Measurements from ENCODE around the gene CRK.

CRK gene

DNA sequence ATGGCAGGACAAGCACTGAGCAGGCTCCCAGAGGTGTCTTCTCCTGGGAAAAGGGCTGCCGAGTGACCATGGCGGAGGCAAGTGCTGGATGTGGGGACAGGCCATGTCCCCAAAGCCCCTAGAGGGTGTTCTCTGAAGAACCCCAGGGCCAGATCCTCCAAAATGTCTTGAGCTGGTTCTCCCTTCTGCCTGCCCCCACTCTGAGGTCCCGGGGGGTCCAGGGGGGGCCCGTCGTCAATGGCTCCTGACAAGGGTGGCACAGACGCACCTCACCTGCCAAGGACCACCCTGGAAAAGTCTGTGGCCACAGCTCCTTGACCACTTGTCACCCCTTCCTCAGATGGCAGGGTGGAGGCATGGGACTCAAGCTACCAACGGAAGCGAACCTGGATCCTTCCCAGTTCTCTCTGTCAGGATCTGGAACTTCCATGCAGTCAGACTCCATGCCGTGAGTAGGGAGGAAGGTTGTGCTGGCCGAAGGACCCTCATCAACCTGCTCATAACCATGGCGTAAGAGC, 38.8 kb upstream of the CRK start:
- no peak overlapping the region for H2AFZ ChIP-seq (ENCODE audit: low read length)
- no peak overlapping the region for H3K9ac ChIP-seq (ENCODE audit: low read length)
- H3K4me2 ChIP-seq (ENCODE audit: low read depth, low read length) = no peak overlapping the region
- no peaks in the 10 kb centered on the region for H3K9me3 ChIP-seq (replicated peaks; ENCODE audit: insufficient read depth, low read length)
- no peaks in the 10 kb centered on the region for H3K9me2 ChIP-seq (replicated peaks; ENCODE audit: insufficient read depth, low read length)
- DNase-seq = no peak
- H3K27me3 ChIP-seq (replicated peaks; ENCODE audit: insufficient read depth, low read length) = no peaks in the 10 kb centered on the region
- TF ChIP-seq, protein P1, sequence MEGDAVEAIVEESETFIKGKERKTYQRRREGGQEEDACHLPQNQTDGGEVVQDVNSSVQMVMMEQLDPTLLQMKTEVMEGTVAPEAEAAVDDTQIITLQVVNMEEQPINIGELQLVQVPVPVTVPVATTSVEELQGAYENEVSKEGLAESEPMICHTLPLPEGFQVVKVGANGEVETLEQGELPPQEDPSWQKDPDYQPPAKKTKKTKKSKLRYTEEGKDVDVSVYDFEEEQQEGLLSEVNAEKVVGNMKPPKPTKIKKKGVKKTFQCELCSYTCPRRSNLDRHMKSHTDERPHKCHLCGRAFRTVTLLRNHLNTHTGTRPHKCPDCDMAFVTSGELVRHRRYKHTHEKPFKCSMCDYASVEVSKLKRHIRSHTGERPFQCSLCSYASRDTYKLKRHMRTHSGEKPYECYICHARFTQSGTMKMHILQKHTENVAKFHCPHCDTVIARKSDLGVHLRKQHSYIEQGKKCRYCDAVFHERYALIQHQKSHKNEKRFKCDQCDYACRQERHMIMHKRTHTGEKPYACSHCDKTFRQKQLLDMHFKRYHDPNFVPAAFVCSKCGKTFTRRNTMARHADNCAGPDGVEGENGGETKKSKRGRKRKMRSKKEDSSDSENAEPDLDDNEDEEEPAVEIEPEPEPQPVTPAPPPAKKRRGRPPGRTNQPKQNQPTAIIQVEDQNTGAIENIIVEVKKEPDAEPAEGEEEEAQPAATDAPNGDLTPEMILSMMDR (IDR thresholded peaks at IDR 0.05; ENCODE audit: low read length) = no peak
- TF ChIP-seq EZH2phosphoT487 (IDR thresholded peaks at IDR 0.05; ENCODE audit: low read length) (no peak), EZH2 (optimal IDR thresholded peaks at IDR 0.05; ENCODE audit: low read depth, low read length) (no peak)
- no peaks in the 10 kb centered on the region for H3K36me3 ChIP-seq (replicated peaks; ENCODE audit: insufficient read depth, low read length)
- H3F3A ChIP-seq (ENCODE audit: insufficient read depth, low read length) = 0 out of 2 replicates have a peak, but pooled peaks cover 2% of the 10 kb centered on the region
- H3K4me3 ChIP-seq (ENCODE audit: low read length) = no peak overlapping the region
- no peak overlapping the region for H3K27ac ChIP-seq (ENCODE audit: low read length)
- 0 out of 2 replicates have a peak, but pooled peaks cover 3% of the 10 kb centered on the region for H3K4me1 ChIP-seq (ENCODE audit: low read length)
- no peaks in the 10 kb centered on the region for H4K20me1 ChIP-seq (ENCODE audit: insufficient read depth, low read length)
- H3K79me2 ChIP-seq (ENCODE audit: low read length) = 0 out of 2 replicates have a peak, but pooled peaks cover 3% of the 10 kb centered on the region

DNA sequence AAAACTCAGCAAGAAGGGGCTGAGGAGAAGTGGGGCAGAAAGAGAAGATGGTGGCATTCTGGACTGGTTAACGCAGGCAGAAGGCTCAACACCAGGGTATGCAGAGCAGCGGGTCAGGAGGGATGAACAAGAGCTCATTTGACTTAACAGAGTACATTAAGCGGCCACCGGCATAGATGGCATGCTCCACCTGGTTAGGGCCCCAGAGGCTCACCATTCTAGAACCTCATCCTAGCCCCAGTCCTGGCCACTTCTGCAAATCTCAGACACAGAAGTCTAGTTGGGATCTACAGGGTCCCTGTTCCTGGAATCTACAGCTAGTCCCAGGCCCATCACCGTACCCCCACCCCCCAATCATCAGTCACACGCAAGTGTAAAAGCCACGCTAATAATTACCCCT, 38.2 kb upstream of the CRK start:
- Histone ChIP-seq H3K79me2 (ENCODE audit: low read length) (0 out of 2 replicates have a peak, but pooled peaks cover 3% of the 10 kb centered on the region), H3K4me3 (ENCODE audit: low read length) (no peak overlapping the region), H3K27ac (ENCODE audit: low read length) (no peak overlapping the region), H3K9me3 (replicated peaks; ENCODE audit: insufficient read depth, low read length) (no peaks in the 10 kb centered on the region), H3K9me2 (replicated peaks; ENCODE audit: insufficient read depth, low read length) (no peaks in the 10 kb centered on the region), H3K9ac (ENCODE audit: low read length) (no peak overlapping the region), H2AFZ (ENCODE audit: low read length) (no peak overlapping the region), H3K4me2 (ENCODE audit: low read depth, low read length) (no peak overlapping the region), H3K36me3 (replicated peaks; ENCODE audit: insufficient read depth, low read length) (no peaks in the 10 kb centered on the region), H3K4me1 (ENCODE audit: low read length) (0 out of 2 replicates have a peak, but pooled peaks cover 3% of the 10 kb centered on the region), H4K20me1 (ENCODE audit: insufficient read depth, low read length) (no peaks in the 10 kb centered on the region), H3F3A (ENCODE audit: insufficient read depth, low read length) (0 out of 2 replicates have a peak, but pooled peaks cover 3% of the 10 kb centered on the region), H3K27me3 (replicated peaks; ENCODE audit: insufficient read depth, low read length) (no peaks in the 10 kb centered on the region)
- no peak for DNase-seq
- TF ChIP-seq EZH2 (optimal IDR thresholded peaks at IDR 0.05; ENCODE audit: low read depth, low read length) (no peak), EZH2phosphoT487 (IDR thresholded peaks at IDR 0.05; ENCODE audit: low read length) (no peak)
- TF ChIP-seq, protein P1 (IDR thresholded peaks at IDR 0.05; ENCODE audit: low read length) = no peak

DNA sequence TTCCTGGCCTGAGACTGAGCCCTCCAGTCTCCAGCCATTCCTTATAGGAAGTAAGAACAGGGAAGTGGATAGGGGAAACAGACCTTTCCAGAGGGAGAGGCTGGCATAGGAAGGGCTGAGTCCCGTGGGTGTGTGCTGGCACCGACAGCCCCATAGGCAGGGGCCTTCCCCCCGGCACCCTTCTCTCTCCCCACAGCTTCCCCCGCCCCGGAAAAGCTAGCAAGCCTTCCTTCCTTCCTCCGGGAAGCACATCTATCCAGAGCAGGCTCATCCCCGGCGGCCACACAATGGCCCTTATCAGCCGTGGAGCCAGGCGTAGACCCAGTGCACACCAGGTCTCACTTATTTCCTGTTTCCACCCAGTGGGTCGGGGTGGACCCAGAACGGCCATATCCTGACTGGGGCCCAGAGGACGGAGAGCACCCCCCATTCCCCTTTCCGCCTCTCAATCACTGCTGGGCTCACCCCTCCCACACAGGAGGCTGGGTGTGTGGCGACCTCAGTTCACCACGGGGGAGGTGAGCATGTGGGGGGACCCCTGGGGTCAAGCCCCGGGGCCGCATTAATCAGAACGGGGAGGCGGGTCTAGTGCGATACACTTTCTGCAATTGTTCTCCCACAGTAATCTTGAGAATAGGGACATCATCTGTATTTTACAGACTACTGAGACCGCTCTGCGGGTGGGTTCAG, 37.4 kb upstream of the CRK start:
- no peak overlapping the region for H3K4me2 ChIP-seq (ENCODE audit: low read depth, low read length)

More for the DNA sequence above, 37.4 kb upstream of the CRK start:
- Histone ChIP-seq H3F3A (ENCODE audit: insufficient read depth, low read length) (0 out of 2 replicates have a peak, but pooled peaks cover 3% of the 10 kb centered on the region), H4K20me1 (ENCODE audit: insufficient read depth, low read length) (no peaks in the 10 kb centered on the region), H3K79me2 (ENCODE audit: low read length) (0 out of 2 replicates have a peak, but pooled peaks cover 3% of the 10 kb centered on the region), H3K4me3 (ENCODE audit: low read length) (no peak overlapping the region), H3K9me2 (replicated peaks; ENCODE audit: insufficient read depth, low read length) (no peaks in the 10 kb centered on the region), H3K9me3 (replicated peaks; ENCODE audit: insufficient read depth, low read length) (no peaks in the 10 kb centered on the region), H3K27me3 (replicated peaks; ENCODE audit: insufficient read depth, low read length) (no peaks in the 10 kb centered on the region), H3K9ac (ENCODE audit: low read length) (no peak overlapping the region), H3K27ac (ENCODE audit: low read length) (no peak overlapping the region), H3K36me3 (replicated peaks; ENCODE audit: insufficient read depth, low read length) (no peaks in the 10 kb centered on the region), H2AFZ (ENCODE audit: low read length) (no peak overlapping the region), H3K4me1 (ENCODE audit: low read length) (0 out of 2 replicates have a peak, but pooled peaks cover 4% of the 10 kb centered on the region)
- DNase-seq = no peak
- TF ChIP-seq EZH2 (optimal IDR thresholded peaks at IDR 0.05; ENCODE audit: low read depth, low read length) = no peak
- TF ChIP-seq, protein P1 (IDR thresholded peaks at IDR 0.05; ENCODE audit: low read length) = no peak
- TF ChIP-seq EZH2phosphoT487 (IDR thresholded peaks at IDR 0.05; ENCODE audit: low read length) = no peak

Measured in MM.1S (cell line).